ENCODE results near the gene KRT5.
"Not testable (repeated sequence)": the region's sequence is repeated elsewhere in the genome, so short reads cannot be mapped to it uniquely, and the experiment has no call there.

The KRT5 gene

GRCh38 chr12:52495389-52495788 is 24.8 kb downstream of the KRT5 start:
- WGBS, 2 experiments, result 29 to 32% methylated on average over 3 of the region's 3 CpGs
- H3K36me3 ChIP-seq (ENCODE audit: control insufficient read depth, insufficient read depth, low read length), result no peaks in the 10 kb centered on the region
- H3K9me3 ChIP-seq (ENCODE audit: control insufficient read depth, low read length), result no peaks in the 10 kb centered on the region
- no peak overlapping the region for H3K27ac ChIP-seq (ENCODE audit: insufficient read depth, low read depth, low read length, poor library complexity, severe bottlenecking)
- H3K4me1 ChIP-seq (ENCODE audit: control insufficient read depth, insufficient read depth, low read length), result peaks cover 24% of the 10 kb centered on the region
- no peak overlapping the region for H3K4me3 ChIP-seq (ENCODE audit: insufficient read depth, low read depth, low read length)
- H3K27me3 ChIP-seq (ENCODE audit: control insufficient read depth, insufficient read depth, low read length, poor library complexity, severe bottlenecking), result no peaks in the 10 kb centered on the region

GRCh38 chr12:52494518-52494917 is 25.7 kb downstream of the KRT5 start:
- WGBS, 2 experiments, result 86 to 95% methylated on average over 4 of the region's 4 CpGs
- Histone ChIP-seq H3K9me3 (ENCODE audit: control insufficient read depth, low read length) (no peaks in the 10 kb centered on the region), H3K4me3 (ENCODE audit: insufficient read depth, low read depth, low read length) (no peak overlapping the region), H3K36me3 (ENCODE audit: control insufficient read depth, insufficient read depth, low read length) (no peaks in the 10 kb centered on the region), H3K27ac (ENCODE audit: insufficient read depth, low read depth, low read length, poor library complexity, severe bottlenecking) (no peak overlapping the region), H3K27me3 (ENCODE audit: control insufficient read depth, insufficient read depth, low read length, poor library complexity, severe bottlenecking) (no peaks in the 10 kb centered on the region), H3K4me1 (ENCODE audit: control insufficient read depth, insufficient read depth, low read length) (peaks cover 24% of the 10 kb centered on the region)

DNA sequence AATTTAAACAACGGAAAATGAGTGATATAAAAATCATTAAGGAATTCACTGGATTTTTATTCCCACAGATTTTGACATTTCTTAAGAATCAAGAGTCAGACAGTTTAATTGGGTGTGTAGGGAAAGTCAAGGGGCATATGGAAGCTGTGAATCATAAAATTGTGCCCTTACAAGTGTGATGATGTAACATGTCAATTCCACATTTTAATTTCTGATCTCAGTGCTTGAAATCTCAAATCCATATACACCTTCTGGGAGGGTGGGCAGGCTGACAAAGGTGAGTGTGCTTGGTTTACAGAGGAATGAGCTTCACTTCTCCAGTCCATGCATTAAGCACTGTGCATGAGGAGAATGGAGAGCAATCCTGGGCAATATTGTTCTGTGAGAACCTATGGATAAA is 26.1 kb downstream of the KRT5 start:
- H3K4me3 ChIP-seq (ENCODE audit: insufficient read depth, low read depth, low read length), result no peak overlapping the region
- H3K36me3 ChIP-seq (ENCODE audit: control insufficient read depth, insufficient read depth, low read length), result no peaks in the 10 kb centered on the region
- H3K27me3 ChIP-seq (ENCODE audit: control insufficient read depth, insufficient read depth, low read length, poor library complexity, severe bottlenecking), result no peaks in the 10 kb centered on the region
- WGBS, 2 experiments, result 100% methylated on average over 1 of the region's 1 CpG; no CpG with 5 or more reads in 1 of the 2 experiments
- H3K4me1 ChIP-seq (ENCODE audit: control insufficient read depth, insufficient read depth, low read length), result peaks cover 24% of the 10 kb centered on the region
- no peaks in the 10 kb centered on the region for H3K9me3 ChIP-seq (ENCODE audit: control insufficient read depth, low read length)
- H3K27ac ChIP-seq (ENCODE audit: insufficient read depth, low read depth, low read length, poor library complexity, severe bottlenecking), result no peak overlapping the region

GRCh38 chr12:52493172-52493571 is 27.0 kb downstream of the KRT5 start, which contains the start of gene KRT6A:
Gene KRT6A (minus strand): TSS chr12:52493257. CDS start chr12:52493188, 69 bp downstream.
- H3K27ac ChIP-seq (ENCODE audit: insufficient read depth, low read depth, low read length, poor library complexity, severe bottlenecking), result no peak within 1 kb of the TSS

GRCh38 chr12:52492405-52492804 is 27.8 kb downstream of the KRT5 start:
- 93 to 96% methylated on average over 5 of the region's 6 CpGs for WGBS, 2 experiments
- H3K27ac ChIP-seq (ENCODE audit: insufficient read depth, low read depth, low read length, poor library complexity, severe bottlenecking); H3K9me3 ChIP-seq (ENCODE audit: control insufficient read depth, low read length); H3K27me3 ChIP-seq (ENCODE audit: control insufficient read depth, insufficient read depth, low read length, poor library complexity, severe bottlenecking); H3K36me3 ChIP-seq (ENCODE audit: control insufficient read depth, insufficient read depth, low read length); H3K4me3 ChIP-seq (ENCODE audit: insufficient read depth, low read depth, low read length): not testable (repeated sequence)
- peaks cover 24% of the 10 kb centered on the region for H3K4me1 ChIP-seq (ENCODE audit: control insufficient read depth, insufficient read depth, low read length)

More at GRCh38 chr12:52493172-52493571, 27.0 kb downstream of the KRT5 start, which contains the start of gene KRT6A:
- H3K36me3 ChIP-seq (ENCODE audit: control insufficient read depth, insufficient read depth, low read length), result no peaks in the 10 kb centered on the region
- peaks cover 24% of the 10 kb centered on the region for H3K4me1 ChIP-seq (ENCODE audit: control insufficient read depth, insufficient read depth, low read length)
- H3K27me3 ChIP-seq (ENCODE audit: control insufficient read depth, insufficient read depth, low read length, poor library complexity, severe bottlenecking), result no peaks in the 10 kb centered on the region
- no peak within 1 kb of the TSS for H3K4me3 ChIP-seq (ENCODE audit: insufficient read depth, low read depth, low read length)
- WGBS, 2 experiments, result 95% methylated on average over 2 of the region's 2 CpGs
- no peaks in the 10 kb centered on the region for H3K9me3 ChIP-seq (ENCODE audit: control insufficient read depth, low read length)

- H3K27ac ChIP-seq (ENCODE audit: insufficient read depth, low read depth, low read length, poor library complexity, severe bottlenecking); H3K36me3 ChIP-seq (ENCODE audit: control insufficient read depth, insufficient read depth, low read length); H3K27me3 ChIP-seq (ENCODE audit: control insufficient read depth, insufficient read depth, low read length, poor library complexity, severe bottlenecking); H3K9me3 ChIP-seq (ENCODE audit: control insufficient read depth, low read length); H3K4me3 ChIP-seq (ENCODE audit: insufficient read depth, low read depth, low read length): not testable (repeated sequence)
- 94 to 95% methylated on average over 8 of the region's 8 CpGs for WGBS, 2 experiments
- H3K4me1 ChIP-seq (ENCODE audit: control insufficient read depth, insufficient read depth, low read length), result peaks cover 16% of the 10 kb centered on the region
Observed at GRCh38 chr12:52491495-52491894, 28.7 kb downstream of the KRT5 start.

GRCh38 chr12:52488736-52489135 is 31.5 kb downstream of the KRT5 start:
- Histone ChIP-seq H3K9me3 (ENCODE audit: control insufficient read depth, low read length) (no peaks in the 10 kb centered on the region), H3K4me3 (ENCODE audit: insufficient read depth, low read depth, low read length) (no peak overlapping the region), H3K4me1 (ENCODE audit: control insufficient read depth, insufficient read depth, low read length) (no peaks in the 10 kb centered on the region)

GRCh38 chr12:52487744-52488443 is 32.3 kb downstream of the KRT5 start:
- H3K27ac ChIP-seq (ENCODE audit: insufficient read depth, low read depth, low read length, poor library complexity, severe bottlenecking); H3K36me3 ChIP-seq (ENCODE audit: control insufficient read depth, insufficient read depth, low read length); H3K9me3 ChIP-seq (ENCODE audit: control insufficient read depth, low read length); H3K4me3 ChIP-seq (ENCODE audit: insufficient read depth, low read depth, low read length); H3K4me1 ChIP-seq (ENCODE audit: control insufficient read depth, insufficient read depth, low read length); H3K27me3 ChIP-seq (ENCODE audit: control insufficient read depth, insufficient read depth, low read length, poor library complexity, severe bottlenecking): not testable (repeated sequence)
- 91 to 93% methylated on average over 13 to 15 of the region's 15 CpGs for WGBS, 2 experiments

More at GRCh38 chr12:52488736-52489135, 31.5 kb downstream of the KRT5 start:
- H3K27me3 ChIP-seq (ENCODE audit: control insufficient read depth, insufficient read depth, low read length, poor library complexity, severe bottlenecking), result no peaks in the 10 kb centered on the region
- H3K27ac ChIP-seq (ENCODE audit: insufficient read depth, low read depth, low read length, poor library complexity, severe bottlenecking), result no peak overlapping the region
- H3K36me3 ChIP-seq (ENCODE audit: control insufficient read depth, insufficient read depth, low read length), result no peaks in the 10 kb centered on the region

DNA sequence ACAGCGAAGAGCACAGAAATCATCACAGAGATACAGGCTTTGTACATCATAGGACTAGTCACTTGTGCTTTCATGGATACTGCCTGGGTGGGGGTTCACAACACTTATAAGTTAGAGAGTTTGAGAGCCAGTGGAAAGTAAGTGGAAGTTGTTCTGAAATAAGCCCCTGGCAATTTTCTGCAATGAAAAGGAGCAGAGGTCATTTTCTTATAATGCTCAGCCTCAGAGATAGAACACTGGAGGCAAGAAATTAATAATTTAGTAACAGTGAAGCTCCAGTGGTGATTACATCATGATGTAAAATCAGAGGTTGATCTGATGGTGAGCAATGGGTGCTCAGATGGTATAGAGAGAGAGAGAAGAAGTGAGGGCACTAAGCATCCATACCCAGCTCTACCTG is 33.0 kb downstream of the KRT5 start:
- H3K9me3 ChIP-seq (ENCODE audit: control insufficient read depth, low read length), result no peaks in the 10 kb centered on the region
- H3K27ac ChIP-seq (ENCODE audit: insufficient read depth, low read depth, low read length, poor library complexity, severe bottlenecking), result no peak overlapping the region
- H3K36me3 ChIP-seq (ENCODE audit: control insufficient read depth, insufficient read depth, low read length), result no peaks in the 10 kb centered on the region
- H3K4me1 ChIP-seq (ENCODE audit: control insufficient read depth, insufficient read depth, low read length), result no peaks in the 10 kb centered on the region
- 29 to 80% methylated on average over 1 of the region's 1 CpG for WGBS, 2 experiments
- no peaks in the 10 kb centered on the region for H3K27me3 ChIP-seq (ENCODE audit: control insufficient read depth, insufficient read depth, low read length, poor library complexity, severe bottlenecking)
- no peak overlapping the region for H3K4me3 ChIP-seq (ENCODE audit: insufficient read depth, low read depth, low read length)

- Histone ChIP-seq H3K9me3 (ENCODE audit: control insufficient read depth, low read length) (no peaks in the 10 kb centered on the region), H3K27me3 (ENCODE audit: control insufficient read depth, insufficient read depth, low read length, poor library complexity, severe bottlenecking) (no peaks in the 10 kb centered on the region), H3K4me1 (ENCODE audit: control insufficient read depth, insufficient read depth, low read length) (no peaks in the 10 kb centered on the region), H3K27ac (ENCODE audit: insufficient read depth, low read depth, low read length, poor library complexity, severe bottlenecking) (no peak overlapping the region), H3K4me3 (ENCODE audit: insufficient read depth, low read depth, low read length) (no peak overlapping the region), H3K36me3 (ENCODE audit: control insufficient read depth, insufficient read depth, low read length) (no peaks in the 10 kb centered on the region)
- WGBS, 2 experiments, result 92 to 95% methylated on average over 4 to 5 of the region's 5 CpGs
Observed at GRCh38 chr12:52486166-52487105, 33.8 kb downstream of the KRT5 start.
